SU-DHL-6 (cell line): Measurements from ENCODE around the gene AGAP1.

Experiments used
- EZH2phosphoT487 ChIP-seq: fragments of 200-600 bp; sonication (generic), shearing (Covaris generic); conservative IDR thresholded peaks from 2 replicates; pipeline ENCODE4 v1.6.1; 2018; ENCODE audit warnings: mild to moderate bottlenecking, antibody characterized with exemption, low read length, moderate library complexity, mixed read lengths
- TF ChIP-seq, protein P1 (sequence below): fragments of 200-600 bp; sonication (generic); IDR thresholded peaks from one replicate; pipeline ENCODE4 v1.5.1; 2017; ENCODE audit warnings: antibody characterized with exemption, mild to moderate bottlenecking, low read length, moderate library complexity; ENCODE audit not compliant: insufficient read depth, poor library complexity, severe bottlenecking

DNA sequence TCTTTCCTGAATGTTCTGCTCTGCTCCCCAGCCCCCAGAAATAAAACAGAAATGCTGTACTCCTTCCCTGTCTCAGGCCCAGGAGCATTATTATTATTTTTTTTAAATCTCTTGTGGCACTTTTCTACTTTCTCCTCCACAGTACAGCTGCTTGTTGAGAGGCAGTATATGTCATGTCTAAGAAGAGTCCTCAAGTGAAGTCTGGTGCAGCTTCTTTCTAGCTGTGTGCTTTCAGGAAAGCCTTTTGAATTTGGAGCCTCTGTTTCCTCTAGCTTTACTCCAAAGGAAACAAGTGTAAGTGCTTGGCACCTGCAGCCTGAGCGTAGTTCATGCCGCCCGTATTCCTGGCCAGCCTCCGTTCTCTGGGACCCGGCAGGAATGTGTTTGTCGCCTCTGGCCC lies 22.4 kb downstream of the AGAP1 start:
- TF ChIP-seq, protein P1, sequence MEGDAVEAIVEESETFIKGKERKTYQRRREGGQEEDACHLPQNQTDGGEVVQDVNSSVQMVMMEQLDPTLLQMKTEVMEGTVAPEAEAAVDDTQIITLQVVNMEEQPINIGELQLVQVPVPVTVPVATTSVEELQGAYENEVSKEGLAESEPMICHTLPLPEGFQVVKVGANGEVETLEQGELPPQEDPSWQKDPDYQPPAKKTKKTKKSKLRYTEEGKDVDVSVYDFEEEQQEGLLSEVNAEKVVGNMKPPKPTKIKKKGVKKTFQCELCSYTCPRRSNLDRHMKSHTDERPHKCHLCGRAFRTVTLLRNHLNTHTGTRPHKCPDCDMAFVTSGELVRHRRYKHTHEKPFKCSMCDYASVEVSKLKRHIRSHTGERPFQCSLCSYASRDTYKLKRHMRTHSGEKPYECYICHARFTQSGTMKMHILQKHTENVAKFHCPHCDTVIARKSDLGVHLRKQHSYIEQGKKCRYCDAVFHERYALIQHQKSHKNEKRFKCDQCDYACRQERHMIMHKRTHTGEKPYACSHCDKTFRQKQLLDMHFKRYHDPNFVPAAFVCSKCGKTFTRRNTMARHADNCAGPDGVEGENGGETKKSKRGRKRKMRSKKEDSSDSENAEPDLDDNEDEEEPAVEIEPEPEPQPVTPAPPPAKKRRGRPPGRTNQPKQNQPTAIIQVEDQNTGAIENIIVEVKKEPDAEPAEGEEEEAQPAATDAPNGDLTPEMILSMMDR: no peak
- TF ChIP-seq EZH2phosphoT487: no peak
